Measurements from ENCODE around the gene CAPS2. TPM values are rescaled to one million over a fixed set of nuclear protein-coding genes. Genes with fewer than 3 reads are reported as not detected.

CAPS2 gene
- total RNA-seq, 2 experiments from 2014 or later, result 6.3 to 9.3 TPM

Other genes with a start within 250 kb of the CAPS2 start
- gene KCNC2, start 120.5 kb downstream of the CAPS2 start, total RNA-seq, result not detected
- gene GLIPR1L1, start 4.3 kb upstream of the CAPS2 start, total RNA-seq, result not detected
- not detected for gene GLIPR1L2, start 60.8 kb upstream of the CAPS2 start, total RNA-seq
- gene GLIPR1, start 150.4 kb upstream of the CAPS2 start, total RNA-seq, result 10 to 100 TPM; 55.3 to 74.8 TPM
- gene KRR1, start 181.3 kb upstream of the CAPS2 start, total RNA-seq, result 10 to 100 TPM; 68.5 to 97.7 TPM